GM19240 (cell line): ENCODE measurements around the gene DPH2.

Experiments used
- DNase-seq: peaks from one replicate; pipeline ENCODE4 v3.0.0; 2011; ENCODE audit warnings: low spot score; ENCODE audit not compliant: insufficient read length

DPH2 gene

GRCh38 chr1:43968348-43968948 is 1.4 kb upstream of the DPH2 start:
- DNase-seq, result no peak

GRCh38 chr1:43969416-43969745 is 429 bp upstream of the DPH2 start:
- no peak for DNase-seq

- no peak for DNase-seq
Measured at GRCh38 chr1:43970502-43970901, 692 bp downstream of the DPH2 start.

GRCh38 chr1:43970911-43971310 is 1.1 kb downstream of the DPH2 start:
- DNase-seq, result no peak

GRCh38 chr1:43971336-43971980 is 1.6 kb downstream of the DPH2 start:
- DNase-seq, result no peak

GRCh38 chr1:43973981-43974442 is 4.2 kb downstream of the DPH2 start:
- no peak for DNase-seq

GRCh38 chr1:43974443-43975248 is 4.8 kb downstream of the DPH2 start, which contains the start of gene ATP6V0B:
TSS of gene ATP6V0B (plus strand) at chr1:43974960. CDS start at chr1:43975041, 81 bp downstream.
- peak; percentile 96 for DNase-seq

GRCh38 chr1:43975249-43975961 is 5.6 kb downstream of the DPH2 start:
- no peak for DNase-seq

GRCh38 chr1:43976045-43976444 is 6.2 kb downstream of the DPH2 start:
- DNase-seq, result no peak

- no peak for DNase-seq
Measured at GRCh38 chr1:43976890-43977289, 7.1 kb downstream of the DPH2 start.

GRCh38 chr1:43977376-43978263 is 7.8 kb downstream of the DPH2 start:
- DNase-seq, result no peak

GRCh38 chr1:43978264-43978550 is 8.4 kb downstream of the DPH2 start:
- DNase-seq, result no peak

- peak; percentile 73 for DNase-seq
Measured at GRCh38 chr1:43978551-43979260, 8.9 kb downstream of the DPH2 start, which contains the start of gene B4GALT2. TSS of gene B4GALT2 (plus strand) at chr1:43979210. CDS start at chr1:43981161, 1,951 bp downstream.

- no peak for DNase-seq
Measured at GRCh38 chr1:43979261-43979527, 9.4 kb downstream of the DPH2 start.

- DNase-seq, result no peak
Measured at GRCh38 chr1:43979528-43980254, 9.9 kb downstream of the DPH2 start.

GRCh38 chr1:43980255-43981134 is 10.7 kb downstream of the DPH2 start:
- no peak for DNase-seq

GRCh38 chr1:43981135-43981491 is 11.3 kb downstream of the DPH2 start:
- DNase-seq, result no peak

GRCh38 chr1:43981636-43982035 is 11.8 kb downstream of the DPH2 start:
- DNase-seq, result no peak

GRCh38 chr1:43982241-43982640 is 12.4 kb downstream of the DPH2 start:
- no peak for DNase-seq
